Measurements from ENCODE around the gene CPNE8.

The CPNE8 gene

DNA sequence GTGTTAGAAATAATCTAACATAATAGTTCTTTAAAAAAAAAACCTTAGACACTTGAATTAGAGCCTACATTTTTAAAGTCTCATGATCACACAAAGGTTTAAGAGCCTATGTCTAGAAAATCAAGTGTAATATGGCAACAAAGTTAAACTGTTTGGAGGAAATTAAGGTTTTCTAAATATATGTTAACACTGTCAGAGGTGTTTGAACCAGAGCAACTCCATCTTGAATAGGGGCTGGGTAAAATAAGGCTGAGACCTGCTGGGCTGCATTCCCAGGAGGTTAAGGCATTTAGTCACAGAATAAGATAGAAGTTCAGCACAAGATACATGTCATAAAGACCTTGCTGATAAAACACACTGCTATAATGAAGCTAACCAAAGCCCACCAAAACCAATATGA is 12.4 kb downstream of the CPNE8 start:
- DNase-seq = no peak

DNA sequence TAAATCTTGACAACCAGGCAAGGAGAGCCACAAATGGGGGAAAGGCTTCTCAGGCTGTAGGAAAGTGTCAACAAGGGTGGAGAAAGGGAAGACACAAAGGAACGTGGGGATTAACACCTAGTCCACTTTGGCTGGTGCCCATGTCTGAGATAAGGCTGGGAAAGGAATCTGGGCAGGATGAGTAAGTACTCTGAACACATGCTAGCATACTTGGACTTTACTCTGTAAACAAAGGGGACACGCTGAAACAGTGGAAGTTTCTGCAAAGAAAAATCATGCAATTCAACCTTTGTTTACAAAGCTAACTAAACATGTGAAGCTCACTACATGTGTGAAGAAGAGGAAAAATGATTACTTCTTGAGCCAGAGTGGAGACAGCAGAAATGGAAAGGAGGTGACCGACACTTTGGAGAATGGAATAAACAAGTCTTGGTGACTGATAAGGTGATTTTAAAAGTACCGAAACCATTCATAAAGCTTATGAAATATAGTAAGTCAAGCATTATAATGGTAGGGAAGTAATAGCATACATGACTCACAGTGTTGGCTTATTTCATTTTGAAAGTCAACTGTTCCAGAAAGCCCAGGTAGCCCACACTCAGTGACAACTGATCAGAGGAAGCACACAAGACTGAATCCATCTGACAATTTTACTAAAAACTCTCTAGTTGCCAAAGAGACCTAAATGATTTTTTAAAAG is 13.2 kb downstream of the CPNE8 start:
- DNase-seq = no peak

DNA sequence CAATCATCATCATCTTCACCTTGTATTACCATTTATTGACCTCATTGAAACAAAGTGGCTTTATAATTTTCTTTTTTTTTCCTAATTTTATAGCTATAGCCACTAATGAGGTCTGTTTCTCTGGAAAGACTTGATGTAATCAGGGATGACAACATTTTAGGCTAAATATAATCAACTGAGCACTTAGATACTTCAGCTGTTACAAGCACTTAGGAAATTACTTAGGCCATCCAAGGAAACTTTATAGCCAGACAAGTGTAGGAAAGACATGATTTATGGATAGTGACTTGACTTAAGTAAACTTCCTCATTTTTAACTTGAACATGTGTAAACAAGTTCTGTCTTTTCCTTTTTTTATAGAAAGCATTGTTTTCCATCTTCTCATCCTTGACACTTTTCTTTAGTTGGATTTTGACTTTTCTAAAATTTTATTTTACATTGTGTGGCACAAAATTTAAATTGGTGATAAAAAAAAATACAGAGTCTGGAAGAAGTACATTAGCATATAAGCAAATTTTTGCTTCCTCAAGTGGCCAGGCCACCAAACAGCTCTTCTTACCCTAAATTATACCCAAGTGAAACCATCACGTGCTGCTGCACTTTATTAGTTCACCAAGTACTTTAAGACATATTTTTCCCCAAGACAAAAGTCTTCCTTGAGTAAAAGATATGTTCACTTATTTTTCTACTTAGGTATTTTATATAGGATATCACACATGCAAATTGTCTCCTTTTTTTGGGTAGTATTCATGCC is 15.1 kb downstream of the CPNE8 start:
- no peak for DNase-seq

DNA sequence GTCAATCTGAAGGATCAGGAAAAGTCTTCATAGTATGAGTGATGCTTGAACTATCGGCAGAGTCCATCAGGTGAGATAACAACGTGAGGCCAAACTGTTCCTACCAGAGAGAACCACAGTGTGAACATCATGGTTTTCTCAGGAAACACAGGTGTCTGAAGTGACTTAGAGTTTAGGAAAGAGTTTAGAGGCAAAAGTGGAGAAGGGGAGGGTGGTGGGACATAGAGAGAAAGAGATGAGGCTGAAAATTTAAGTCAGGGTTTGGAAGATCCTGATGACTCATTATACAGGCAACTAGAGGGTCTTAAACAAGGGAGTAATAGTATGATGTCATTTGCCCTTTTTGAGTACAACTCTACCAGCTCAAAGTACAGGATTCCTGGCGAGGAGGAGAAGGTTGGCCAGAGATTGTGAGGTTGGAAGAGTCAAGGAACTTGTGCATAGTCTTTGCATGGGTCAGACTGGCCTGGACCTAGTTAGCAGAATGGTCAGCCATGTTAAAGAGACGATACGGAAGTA is 16.0 kb downstream of the CPNE8 start:
- DNase-seq = no peak

DNA sequence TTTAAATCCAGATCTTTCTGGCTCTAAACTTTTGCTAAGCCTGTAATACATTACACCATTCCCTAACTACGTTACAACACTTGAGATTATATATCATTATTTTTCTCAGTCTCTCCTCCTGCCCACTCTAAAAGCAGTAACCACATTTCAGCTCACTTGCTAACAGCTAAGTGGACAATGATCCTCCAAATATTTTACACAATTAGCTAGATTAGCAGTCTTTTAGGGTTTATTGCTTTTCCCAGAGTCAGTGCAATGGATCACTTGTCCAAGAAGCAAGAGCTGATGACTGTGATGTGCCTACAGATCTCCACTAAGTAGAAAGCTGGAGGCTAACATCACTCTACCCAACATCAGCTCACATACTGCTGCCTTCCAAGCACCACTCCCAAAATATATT is 17.6 kb downstream of the CPNE8 start:
- DNase-seq = no peak

DNA sequence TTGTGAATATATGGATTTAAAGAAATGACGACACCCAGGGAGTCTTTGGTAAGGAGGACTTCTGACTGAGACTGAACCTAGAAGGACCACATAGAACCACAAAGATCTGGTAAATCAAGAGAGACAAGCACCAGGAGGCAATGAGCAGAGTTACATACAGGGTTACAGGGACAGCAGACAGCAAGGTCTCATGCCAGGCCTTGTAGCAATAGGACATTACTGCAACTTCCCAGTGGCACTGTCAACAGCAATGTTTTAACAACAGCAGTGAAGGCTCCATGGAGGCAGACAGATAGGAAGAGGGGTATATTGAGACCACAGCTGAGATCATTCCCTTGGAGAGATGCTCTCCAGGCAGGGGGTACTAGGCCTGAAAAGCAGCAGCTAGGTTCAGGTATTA is 18.5 kb downstream of the CPNE8 start:
- DNase-seq = no peak

DNA sequence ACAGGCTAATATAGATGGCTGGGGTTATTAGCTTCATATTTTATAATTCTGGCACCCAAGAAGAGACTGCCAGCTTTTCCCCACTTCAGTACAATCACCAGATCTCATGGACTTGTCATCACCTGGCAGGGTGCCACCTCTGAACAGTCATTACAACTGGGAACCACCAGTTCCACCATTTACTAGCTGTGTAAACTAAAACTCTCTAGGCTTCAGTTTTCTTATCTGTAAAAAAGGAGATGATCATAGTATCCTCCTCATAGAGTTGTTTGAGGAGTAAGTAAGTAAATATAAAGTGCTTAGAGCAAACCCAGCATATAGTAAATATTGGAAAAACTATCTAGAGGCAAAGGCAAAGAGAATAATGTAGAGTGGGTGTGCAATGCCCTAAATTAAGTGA is 19.3 kb downstream of the CPNE8 start:
- DNase-seq = no peak

DNA sequence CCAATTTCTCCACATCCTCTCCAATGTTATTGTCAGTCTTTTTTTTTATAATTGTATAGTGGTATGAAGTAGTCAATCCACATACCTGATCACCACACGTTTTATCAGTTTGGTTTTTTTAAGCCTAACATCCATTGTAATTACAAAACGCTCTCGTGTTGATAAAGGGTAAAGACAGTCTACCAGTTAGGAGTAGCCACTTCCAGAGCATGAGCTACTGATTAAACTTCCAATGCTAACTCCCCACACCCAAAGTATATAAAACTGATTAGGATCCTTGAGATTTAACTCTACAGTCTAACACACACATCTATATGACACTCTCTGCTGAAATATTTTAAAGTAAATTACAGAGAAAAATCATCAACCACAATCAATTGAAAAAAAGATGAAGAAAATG is 20.7 kb downstream of the CPNE8 start:
- no peak for DNase-seq

DNA sequence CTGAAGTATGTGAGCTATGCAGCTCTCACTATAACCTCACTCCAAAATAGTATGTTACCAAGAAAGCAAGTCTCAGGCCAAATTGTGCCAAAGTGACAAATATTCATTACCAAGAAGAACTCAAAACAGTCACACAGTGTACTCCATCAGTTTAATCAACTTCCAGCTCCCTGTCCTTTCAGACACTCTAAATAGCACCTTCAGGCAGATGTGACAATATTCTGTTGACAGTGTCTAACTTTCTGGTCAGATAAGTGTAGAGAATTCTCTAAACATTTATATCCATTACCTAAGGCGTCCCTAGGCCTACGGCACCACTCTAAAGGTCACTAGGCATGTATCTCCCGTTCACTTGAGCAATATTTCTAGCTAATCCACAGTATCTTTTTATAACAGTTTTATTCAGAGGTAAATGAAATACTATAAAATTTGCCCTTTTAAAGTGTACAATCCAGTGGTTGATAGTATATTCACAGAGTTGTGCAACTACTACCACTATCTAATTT is 21.7 kb downstream of the CPNE8 start:
- no peak for DNase-seq

DNA sequence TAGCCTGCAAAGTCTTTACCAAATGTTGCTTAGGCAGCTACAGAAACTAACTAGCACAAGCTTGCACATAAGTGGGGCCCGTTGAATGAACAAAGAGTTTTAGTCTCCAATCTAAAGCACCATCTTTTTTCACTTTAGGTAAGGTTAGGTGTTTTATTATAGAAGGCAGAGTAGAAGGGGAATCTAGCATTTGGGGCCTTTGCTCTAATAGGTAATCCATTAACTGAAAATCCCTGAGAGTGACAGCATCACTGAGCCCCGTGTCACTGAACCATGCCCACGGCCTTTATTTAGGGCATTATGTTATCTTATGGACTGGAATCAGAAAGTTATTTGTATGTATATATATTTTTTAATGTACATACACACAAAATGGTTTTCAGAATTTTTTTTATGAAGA is 25.1 kb downstream of the CPNE8 start:
- no peak for DNase-seq

DNA sequence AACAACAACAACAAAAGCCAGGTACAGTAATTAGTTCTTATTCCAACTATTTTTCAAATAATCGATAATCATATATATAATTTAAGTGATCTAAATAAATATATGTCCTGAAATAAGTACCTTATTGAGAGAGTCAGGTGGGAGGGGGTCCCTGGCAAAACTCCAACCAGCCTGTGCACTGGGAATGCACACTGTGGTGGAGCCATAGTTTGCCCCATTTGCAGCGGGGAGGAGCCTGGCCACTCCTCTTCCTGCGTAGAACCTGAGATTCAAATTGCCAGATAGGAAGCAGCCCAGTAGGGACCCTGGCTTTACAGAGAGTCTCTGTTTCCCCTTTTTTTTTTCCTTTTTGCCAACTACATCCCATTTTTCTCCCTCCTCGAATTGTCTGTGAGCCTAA is 26.4 kb downstream of the CPNE8 start:
- no peak for DNase-seq

DNA sequence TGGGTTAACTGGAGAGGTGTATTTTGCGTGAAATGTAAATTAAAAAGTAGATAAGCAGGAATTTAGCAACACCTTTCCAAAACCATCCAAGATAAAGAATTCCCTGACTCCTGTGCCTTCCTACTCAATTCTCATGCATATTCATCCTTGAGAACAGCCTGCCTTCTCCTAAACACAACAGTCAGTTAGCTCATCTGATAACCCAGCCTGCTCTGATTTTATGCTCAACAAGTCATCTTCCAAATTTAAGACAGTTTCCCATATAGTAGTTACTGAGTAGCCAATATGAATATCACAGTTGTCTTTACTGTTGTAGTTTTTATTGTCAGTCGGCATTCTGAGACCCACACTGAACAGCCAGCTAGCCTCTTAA is 27.1 kb downstream of the CPNE8 start:
- no peak for DNase-seq

DNA sequence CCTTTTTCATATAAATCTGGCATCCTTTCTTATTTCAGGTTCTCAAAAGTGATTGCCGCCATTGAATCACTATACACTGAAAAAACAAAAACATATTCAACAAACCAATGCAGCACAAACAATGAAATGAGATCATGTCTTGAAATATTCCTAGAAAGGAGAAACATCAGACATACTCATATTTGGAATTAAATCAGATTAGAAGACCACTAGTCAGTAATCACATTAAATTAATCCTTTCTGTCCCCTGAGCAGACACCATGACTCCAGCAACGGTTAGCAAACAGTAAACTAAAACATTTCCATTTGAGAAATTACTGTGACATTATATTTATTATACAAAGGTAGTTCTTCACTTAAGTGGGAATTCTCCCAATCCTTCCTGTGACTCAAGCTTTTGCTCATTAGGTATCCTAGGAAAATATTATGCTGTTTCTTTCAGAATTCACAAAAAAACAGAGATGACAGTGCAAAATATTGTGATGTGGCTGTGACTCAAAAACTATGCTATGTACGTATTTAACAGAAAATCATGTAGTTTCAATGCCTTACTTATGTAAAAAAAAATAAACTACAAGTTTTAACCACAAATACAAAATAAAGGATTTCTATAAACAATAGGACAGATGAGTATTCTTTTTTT is 29.7 kb downstream of the CPNE8 start:
- no peak for DNase-seq

DNA sequence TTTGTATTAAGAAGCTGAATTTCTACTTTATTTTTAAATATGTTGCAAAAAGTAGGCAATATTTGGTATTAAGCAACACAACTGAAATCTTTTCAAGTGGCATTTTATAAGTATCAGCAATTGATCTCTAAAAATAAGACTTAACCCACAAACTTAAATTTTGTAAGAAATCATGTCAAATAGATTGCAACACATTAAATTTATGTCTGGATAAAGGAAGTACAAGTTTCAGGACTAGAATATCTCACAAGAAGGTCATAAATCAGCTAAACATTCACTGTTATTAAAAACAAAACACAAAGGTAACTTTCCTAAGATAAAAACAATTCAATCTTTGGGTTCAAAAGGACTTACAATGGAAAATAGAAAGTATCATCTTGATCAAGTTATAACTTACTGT is 32.8 kb downstream of the CPNE8 start:
- DNase-seq = no peak

DNA sequence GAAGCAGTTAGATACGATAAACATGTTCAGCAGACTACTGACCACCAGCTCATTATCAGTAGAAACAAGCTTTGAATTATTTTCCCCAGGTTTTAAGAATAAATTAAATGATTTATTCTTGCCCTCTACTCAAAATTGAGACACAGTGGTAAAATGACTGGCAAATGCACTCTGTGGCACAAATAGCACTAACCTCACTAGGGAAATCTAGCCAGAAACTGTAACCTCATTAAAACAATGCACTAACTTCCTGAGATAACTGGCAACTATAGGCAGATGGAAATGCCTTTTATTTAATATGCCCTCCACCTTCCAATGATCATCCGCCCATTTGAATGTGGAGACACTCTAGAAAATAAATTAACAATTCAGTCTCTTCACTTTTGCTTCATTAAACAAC is 33.2 kb downstream of the CPNE8 start:
- no peak for DNase-seq

DNA sequence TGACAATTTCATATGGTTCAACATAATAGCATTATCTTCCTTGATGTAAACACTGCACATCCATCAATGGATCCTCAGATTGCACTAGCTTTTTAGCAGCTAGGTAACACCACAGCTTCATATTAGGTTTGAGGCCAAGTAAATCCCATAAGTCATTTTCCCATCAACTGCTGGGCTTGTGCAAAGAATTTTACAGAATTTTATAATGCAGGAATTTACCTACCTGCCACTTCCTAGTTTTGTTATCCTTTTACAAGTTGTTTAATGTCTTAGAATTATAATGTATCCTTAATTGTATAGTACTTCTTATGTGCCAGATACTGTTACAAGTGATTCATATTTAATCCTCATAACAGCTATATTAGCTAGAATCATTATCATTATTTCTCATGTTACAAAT is 36.4 kb downstream of the CPNE8 start:
- no peak for DNase-seq

DNA sequence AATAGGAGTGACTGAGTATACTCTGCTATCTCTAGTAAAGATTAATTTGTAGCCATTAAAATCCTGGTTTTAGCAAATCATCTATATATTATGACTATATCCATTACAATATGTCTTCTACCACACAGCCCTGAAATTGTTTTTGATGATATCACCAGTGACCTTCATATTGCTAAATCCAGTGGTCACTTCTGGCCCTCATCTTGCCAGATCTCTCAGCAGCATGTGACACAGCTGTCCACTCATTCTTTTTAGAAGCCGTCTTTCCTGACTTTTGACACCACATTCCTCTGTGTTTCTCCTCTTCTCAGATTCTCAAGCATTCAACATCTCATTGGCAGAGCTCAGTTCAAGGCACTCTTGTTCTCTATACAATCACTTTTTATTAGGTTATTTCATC is 54.9 kb downstream of the CPNE8 start:
- DNase-seq = no peak

DNA sequence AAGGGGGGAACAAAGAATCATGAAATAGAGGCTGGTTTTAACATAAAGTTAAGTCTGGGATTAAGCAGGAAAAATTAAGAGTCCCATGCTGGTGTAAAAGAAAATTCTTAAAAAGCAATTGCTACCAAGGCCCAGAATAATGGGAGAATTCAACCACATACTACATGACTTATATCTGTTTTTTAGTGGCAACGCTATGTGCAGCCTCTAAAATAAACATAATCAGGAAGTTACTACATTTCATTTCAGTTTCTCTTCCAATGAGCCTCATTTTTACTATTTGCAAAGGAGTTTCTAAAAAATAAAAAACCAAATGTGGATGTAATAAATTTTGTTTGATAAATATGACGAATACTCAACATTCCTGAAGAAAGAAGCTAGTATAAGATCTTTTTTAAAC is 58.1 kb downstream of the CPNE8 start:
- DNase-seq = no peak

DNA sequence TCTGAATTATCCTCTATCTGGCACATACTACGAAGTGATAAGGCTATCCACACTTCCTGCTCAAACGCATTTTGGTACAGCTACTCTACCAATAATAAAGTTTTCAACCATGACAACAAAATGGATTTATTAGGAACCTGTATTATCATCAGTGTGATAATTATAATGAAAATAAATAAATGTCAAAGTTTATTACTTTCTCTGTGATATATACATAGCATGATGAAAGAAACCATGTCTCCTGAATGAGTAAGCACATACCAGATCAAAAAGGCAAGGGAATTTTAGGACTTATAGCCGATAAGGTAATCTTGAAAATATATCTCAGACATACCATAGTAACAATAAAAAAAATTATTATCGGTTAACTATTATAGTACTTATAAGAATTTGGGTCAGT is 61.1 kb downstream of the CPNE8 start:
- no peak for DNase-seq

DNA sequence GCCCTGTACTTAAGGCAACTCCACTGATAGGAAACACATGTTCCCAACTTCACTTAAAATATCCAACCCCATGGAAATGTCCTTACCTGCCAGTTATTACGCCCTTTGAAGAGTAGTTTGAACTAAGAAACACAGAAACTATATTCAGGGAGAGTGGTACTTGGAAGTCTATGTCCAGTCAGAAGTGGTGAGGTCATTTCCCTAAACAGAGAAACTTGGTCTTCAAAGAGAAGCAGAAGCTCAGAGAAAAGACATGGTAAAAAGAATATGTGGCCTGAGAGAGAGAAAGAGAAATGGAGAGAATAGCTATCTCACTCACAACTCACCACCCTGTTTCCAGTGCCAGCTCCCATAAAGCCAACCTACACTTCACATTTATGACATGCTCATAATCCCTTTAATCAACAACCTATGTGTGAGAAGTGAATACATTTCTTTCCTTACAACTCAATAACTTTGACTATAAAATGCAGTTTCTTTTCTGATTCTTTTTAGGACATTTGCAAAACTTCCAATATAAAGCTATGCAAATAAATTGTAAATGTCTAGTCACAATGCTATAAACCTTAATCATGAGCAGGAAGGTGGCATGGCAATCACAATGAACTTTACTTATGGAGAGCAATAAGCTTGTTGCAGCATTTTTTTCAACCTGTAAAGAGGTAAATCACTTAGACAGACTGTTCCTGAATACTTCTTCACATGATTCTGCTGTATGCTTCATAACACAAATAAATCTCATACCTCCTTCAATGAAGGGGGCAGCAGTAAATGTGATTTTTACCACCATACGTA is 67.1 kb downstream of the CPNE8 start:
- DNase-seq = no peak

DNA sequence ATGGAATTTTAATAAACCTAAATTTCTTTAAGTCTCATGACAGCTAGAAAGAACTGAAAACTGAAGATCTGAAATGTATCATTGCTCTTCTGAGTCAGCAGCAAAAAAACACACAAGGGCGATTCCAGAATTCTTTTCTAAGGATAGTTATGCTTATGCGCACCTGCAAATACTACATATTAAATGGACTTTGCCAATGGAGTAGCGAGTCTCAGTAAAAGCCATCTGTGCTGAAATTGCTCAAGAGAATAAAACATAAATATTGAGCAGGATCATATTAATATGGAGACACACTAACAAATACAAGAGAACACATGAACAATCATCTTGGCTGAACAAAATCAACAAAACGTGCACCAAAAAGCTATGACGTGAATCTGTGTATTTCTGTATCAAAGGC is 73.7 kb downstream of the CPNE8 start:
- DNase-seq = no peak

DNA sequence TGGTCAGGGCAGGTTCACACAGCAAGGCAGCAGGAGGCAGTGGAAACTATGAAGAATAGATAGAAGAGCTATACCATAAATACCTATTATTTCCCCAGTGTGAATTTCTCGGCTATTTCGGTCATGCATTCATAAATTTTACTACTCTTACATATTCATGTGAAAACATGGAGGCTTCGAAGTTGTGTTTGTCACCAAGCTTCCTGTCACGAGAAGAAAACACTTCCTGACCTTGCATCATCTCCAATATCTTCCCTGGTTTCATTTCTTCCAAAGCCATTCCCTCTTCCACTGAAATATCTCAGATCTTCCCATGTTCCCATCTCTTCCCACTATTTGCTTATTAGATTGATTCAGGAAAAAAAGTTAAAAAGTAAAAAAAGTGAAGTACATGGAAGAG is 80.4 kb downstream of the CPNE8 start:
- no peak for DNase-seq

DNA sequence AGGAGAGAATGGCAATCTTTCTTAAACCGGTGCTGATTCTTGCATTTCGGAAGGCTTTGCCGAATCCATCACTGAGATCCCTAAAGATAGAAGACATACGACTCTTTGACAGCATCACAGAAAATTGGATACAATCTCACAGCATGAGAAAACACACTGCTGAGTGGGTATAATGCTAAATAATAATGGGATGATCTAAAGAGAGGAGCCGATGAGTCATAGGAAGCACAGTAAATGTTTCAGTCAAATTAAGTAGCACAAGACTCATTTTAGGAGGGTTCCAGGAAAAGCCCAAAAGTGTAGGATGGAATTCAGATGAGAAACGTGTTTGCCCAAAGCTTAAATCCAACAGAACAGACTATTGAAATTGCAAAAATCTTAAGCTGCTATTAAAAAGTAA is 81.7 kb downstream of the CPNE8 start:
- DNase-seq = no peak

Measured in DMS 273 treated with DMSO at 0.1 percent for 48 hours (cell line).